Stimulated activated CD4-positive, alpha-beta T cell treated with anti-CD3 and anti-CD28 coated beads, Interleukin-1b, Interleukin-23, amount 100 ng/mL, for 48 hours (primary cell): ENCODE measurements around the gene GLTP.
A peak's percentile ranks its signal among the peaks of the same experiment; 100 is the strongest.
"Not testable (repeated sequence)": the region's sequence is repeated elsewhere in the genome, so short reads cannot be mapped to it uniquely, and the experiment has no call there.

Experiments used
- DNase-seq: peaks from one replicate; pipeline ENCODE4 v3.0.0-alpha.2; 2020

The GLTP gene

GRCh38 chr12:109900752-109901580, 20.6 kb upstream of the GLTP start:
- no peak for DNase-seq

- DNase-seq: peak; percentile 78
Measured at GRCh38 chr12:109899783-109900751, 19.7 kb upstream of the GLTP start, which contains the start of gene TCHP. Gene TCHP, plus strand, starts transcription at chr12:109900274. Its CDS starts 2,753 bp downstream, at chr12:109903027.

DNA sequence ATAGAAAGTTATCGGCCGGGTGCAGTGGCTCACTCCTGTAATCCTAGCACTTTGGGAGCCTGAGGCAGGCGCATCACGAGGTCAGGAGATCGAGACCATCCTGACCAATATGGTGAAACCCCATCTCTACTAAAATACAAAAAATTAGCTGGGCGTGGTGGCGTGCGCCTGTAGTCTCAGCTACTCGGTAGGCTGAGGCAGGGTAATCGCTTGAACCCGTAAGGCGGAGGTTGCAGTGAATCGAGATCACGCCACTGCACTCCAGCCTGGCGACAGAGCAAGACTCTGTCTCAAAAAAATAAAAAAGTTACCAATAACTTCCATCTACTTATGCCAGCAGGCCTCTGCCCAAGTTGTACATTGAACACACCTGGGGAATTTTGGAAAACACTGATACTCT, 19.0 kb upstream of the GLTP start:
- not testable (repeated sequence) for DNase-seq

GRCh38 chr12:109897029-109897428, 16.7 kb upstream of the GLTP start:
- DNase-seq: no peak

DNA sequence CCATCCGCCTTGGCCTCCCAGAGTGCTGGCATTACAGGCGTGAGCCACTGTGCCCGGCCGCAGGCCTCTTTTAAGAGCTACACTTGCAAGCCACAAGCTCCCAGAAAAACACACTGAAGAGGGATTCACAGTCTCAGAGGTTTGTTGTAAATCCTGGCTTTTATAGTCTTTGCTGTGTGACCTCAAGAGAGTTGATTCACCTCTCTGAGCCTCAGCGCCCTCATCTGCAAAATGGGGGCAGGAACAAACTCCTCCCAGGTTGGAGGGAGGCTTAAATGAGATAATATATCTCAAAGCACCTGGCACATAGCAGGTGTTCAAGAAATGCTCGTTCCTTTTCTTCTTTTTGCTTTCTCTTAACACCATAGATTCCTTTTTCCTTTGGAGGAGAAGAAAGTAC, 15.8 kb upstream of the GLTP start:
- DNase-seq: no peak

- no peak for DNase-seq
Measured at GRCh38 chr12:109894939-109895338, 14.6 kb upstream of the GLTP start.

GRCh38 chr12:109893261-109893995, 13.1 kb upstream of the GLTP start:
- DNase-seq: no peak

GRCh38 chr12:109892748-109893147, 12.4 kb upstream of the GLTP start:
- no peak for DNase-seq

DNA sequence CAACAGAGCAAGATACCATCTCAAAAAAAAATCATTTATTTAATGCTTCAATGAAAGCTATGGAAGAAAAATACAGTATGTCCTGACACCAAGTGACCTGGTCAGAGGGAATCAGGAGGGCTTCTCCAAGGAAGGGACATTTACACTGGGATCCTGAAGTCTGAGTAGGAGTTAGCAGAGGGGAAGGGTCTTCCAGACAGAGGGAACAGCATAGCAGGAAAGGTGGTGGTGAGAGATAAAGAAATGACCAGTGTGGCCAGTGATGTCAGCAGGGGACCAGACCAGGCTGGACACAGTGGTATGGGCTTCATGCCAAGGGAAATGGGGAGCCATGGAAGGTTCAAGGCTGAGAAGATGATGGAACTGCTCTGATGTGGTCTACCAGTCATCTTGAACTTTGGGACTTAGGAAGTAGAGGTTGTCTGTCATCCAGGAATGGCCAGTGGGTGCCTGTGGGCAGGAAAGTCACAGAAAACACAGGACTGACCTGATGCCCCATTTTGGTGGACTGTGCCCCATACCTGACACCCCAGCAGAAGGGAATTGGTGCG, 11.9 kb upstream of the GLTP start:
- no peak for DNase-seq

DNA sequence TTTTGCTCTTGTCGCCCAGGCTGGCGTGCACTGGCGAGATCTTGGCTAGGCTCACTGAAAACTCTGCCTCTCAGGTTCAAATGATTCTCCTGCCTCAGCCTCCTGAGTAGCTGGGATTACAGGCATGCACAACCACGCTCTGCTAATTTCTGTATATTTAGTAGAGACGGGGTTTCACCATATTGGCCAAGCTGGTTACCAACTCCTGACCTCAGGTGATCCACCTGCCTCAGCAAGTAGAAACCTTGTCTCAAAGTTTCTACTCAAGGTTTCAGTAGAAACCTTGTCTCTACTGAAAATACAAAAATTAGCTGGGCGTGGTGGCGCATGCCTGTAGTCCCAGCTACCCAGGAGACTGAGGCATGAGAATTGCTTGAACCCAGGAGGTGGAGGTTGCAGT, 11.4 kb upstream of the GLTP start:
- DNase-seq: not testable (repeated sequence)

- DNase-seq: no peak
Measured at GRCh38 chr12:109890620-109891170, 10.4 kb upstream of the GLTP start.

GRCh38 chr12:109888179-109889020, 8.1 kb upstream of the GLTP start:
- DNase-seq: peak; percentile 52

- DNase-seq: no peak
Measured at GRCh38 chr12:109885616-109886015, 5.3 kb upstream of the GLTP start.

GRCh38 chr12:109883461-109883860, 3.1 kb upstream of the GLTP start:
- DNase-seq: no peak

- no peak for DNase-seq
Measured at GRCh38 chr12:109881752-109882151, 1.4 kb upstream of the GLTP start.

DNA sequence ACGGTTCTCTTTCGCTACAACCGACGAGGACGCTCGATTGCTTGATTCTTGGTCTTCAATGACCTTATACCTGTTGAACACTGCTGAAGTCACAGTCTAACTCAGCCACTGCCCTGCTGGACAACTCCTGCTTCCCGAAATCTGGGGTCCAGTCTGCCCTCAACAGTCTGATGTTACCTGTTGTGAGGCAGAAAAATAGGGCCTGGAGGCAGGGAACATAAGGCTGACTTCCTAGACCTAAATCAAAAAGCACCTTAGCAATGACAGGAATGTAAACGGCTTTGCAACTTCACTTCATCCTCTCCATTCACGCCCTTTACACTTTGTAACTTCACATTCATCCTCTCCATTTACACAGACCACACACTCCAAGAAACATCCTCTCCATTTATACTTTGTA, 597 bp upstream of the GLTP start:
- DNase-seq: no peak

- no peak for DNase-seq
Measured at GRCh38 chr12:109879351-109880042, 844 bp downstream of the GLTP start.

- no peak for DNase-seq
Measured at GRCh38 chr12:109878749-109879148, 1.6 kb downstream of the GLTP start.

DNA sequence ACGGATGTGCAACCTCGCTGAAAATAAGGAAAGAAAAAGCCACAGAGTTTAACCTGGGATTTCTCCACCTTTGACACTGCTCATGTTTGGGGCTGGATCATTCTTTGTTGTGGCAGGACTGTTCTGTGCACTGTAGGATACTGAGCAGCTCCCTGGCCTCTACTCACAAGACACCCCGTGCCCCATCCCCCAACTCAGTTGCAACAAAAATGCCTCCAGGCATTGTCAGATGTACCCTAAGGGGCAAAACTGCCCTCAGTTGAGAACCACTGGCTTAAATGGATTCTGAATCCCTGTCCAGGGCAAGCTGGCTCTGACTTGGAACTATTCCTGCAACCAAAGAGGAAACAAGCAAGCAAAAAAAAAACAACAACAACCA, 2.1 kb downstream of the GLTP start:
- no peak for DNase-seq

GRCh38 chr12:109877504-109878246, 2.7 kb downstream of the GLTP start:
- DNase-seq: no peak
